WTC11 (cell line): ENCODE data around the gene SLC26A3. TPM values are rescaled to one million over a fixed set of nuclear protein-coding genes. Genes with fewer than 3 reads are reported as not detected.
A peak's percentile ranks its signal among the peaks of the same experiment; 100 is the strongest.

Experiments
- ATAC-seq: fragments of 200-7000 bp; cut with Tn5 transposase; 2 replicates; pipeline ENCODE4 v1.10.0; 2021; ENCODE audit warnings: mild to moderate bottlenecking, moderate library complexity
- CTCF ChIA-PET: fragments of 300-600 bp; sonication (Branson Sonifier 250); formaldehyde crosslinking; loops from one replicate; lab custom pipeline; 2021; ENCODE audit warnings: antibody characterized with exemption; lab: Charles Lee
- POLR2A ChIA-PET: fragments of 350-600 bp; sonication (Branson Sonifier 250); formaldehyde crosslinking; loops from one replicate; lab custom pipeline; 2021; ENCODE audit warnings: antibody characterized with exemption; lab: Charles Lee
- DNase-seq: peaks from one replicate; pipeline ENCODE4 v3.0.0; 2021; ENCODE audit warnings: low spot score
- H3K27ac Mint-ChIP-seq: 2 replicates; pipeline ENCODE4 v1.8.0; 2021; ENCODE audit warnings: mixed read lengths
- H3K27me3 Mint-ChIP-seq: 2 replicates; pipeline ENCODE4 v1.8.0; 2021; ENCODE audit warnings: low read depth, mild to moderate bottlenecking, moderate library complexity, mixed read lengths
- H3K36me3 Mint-ChIP-seq: 2 replicates; pipeline ENCODE4 v1.8.0; 2021; ENCODE audit warnings: mixed read lengths
- H3K4me1 Mint-ChIP-seq: 2 replicates; pipeline ENCODE4 v1.8.0; 2022; ENCODE audit warnings: mixed read lengths
- H3K4me3 Mint-ChIP-seq: 2 replicates; pipeline ENCODE4 v1.8.0; 2021; ENCODE audit warnings: mild to moderate bottlenecking, moderate library complexity, mixed read lengths
- H3K9me3 Mint-ChIP-seq: 2 replicates; pipeline ENCODE4 v1.8.0; 2021; ENCODE audit warnings: mixed read lengths
- ATF1 ChIP-seq: sonication (generic); formaldehyde crosslinking; IDR thresholded peaks from 2 replicates; pipeline ENCODE4 v1.8.1; 2023; ENCODE audit warnings: mild to moderate bottlenecking, moderate library complexity, missing genetic modification reagents
- CREB1 ChIP-seq: sonication (generic); formaldehyde crosslinking; IDR thresholded peaks from 2 replicates; pipeline ENCODE4 v1.8.0; 2023; ENCODE audit warnings: mild to moderate bottlenecking, missing genetic modification reagents
- FOXK1 ChIP-seq: sonication (generic); formaldehyde crosslinking; IDR thresholded peaks from 2 replicates; pipeline ENCODE4 v1.8.0; 2022; ENCODE audit warnings: mild to moderate bottlenecking, moderate library complexity, missing genetic modification reagents
- IRF2 ChIP-seq: sonication (generic); formaldehyde crosslinking; IDR thresholded peaks from 2 replicates; pipeline ENCODE4 v1.8.0; 2022; ENCODE audit warnings: low read depth, missing genetic modification reagents, borderline replicate concordance
- MXD4 ChIP-seq: fragments of 250-450 bp; sonication (Bioruptor Pico); IDR thresholded peaks from 2 replicates; pipeline ENCODE4 v1.8.0; 2021; ENCODE audit warnings: mild to moderate bottlenecking, moderate library complexity, borderline replicate concordance
- MYBL2 ChIP-seq: sonication (generic); formaldehyde crosslinking; IDR thresholded peaks from 2 replicates; pipeline ENCODE4 v1.8.1; 2023; ENCODE audit warnings: mild to moderate bottlenecking, moderate library complexity, missing genetic modification reagents
- NFATC4 ChIP-seq: fragments of 250-450 bp; sonication (Bioruptor Pico); IDR thresholded peaks from 2 replicates; pipeline ENCODE4 v1.9.0; 2021; ENCODE audit warnings: mild to moderate bottlenecking
- NFYB ChIP-seq: sonication (generic); formaldehyde crosslinking; conservative IDR thresholded peaks from 2 replicates; pipeline ENCODE4 v1.8.0; 2022; ENCODE audit warnings: low read depth, missing genetic modification reagents
- PRRX2 ChIP-seq: fragments of 250-450 bp; sonication (Bioruptor Pico); IDR thresholded peaks from 2 replicates; pipeline ENCODE4 v1.8.0; 2021; ENCODE audit warnings: mild to moderate bottlenecking
- RELA ChIP-seq: sonication (generic); formaldehyde crosslinking; IDR thresholded peaks from 2 replicates; pipeline ENCODE4 v1.8.1; 2022; ENCODE audit warnings: missing genetic modification reagents, mild to moderate bottlenecking, borderline replicate concordance
- RORB ChIP-seq: fragments of 250-450 bp; sonication (Bioruptor Pico); IDR thresholded peaks from 2 replicates; pipeline ENCODE4 v1.9.0; 2021; ENCODE audit warnings: mild to moderate bottlenecking
- SP1 ChIP-seq: sonication (generic); formaldehyde crosslinking; conservative IDR thresholded peaks from 2 replicates; pipeline ENCODE4 v1.8.1; 2022; ENCODE audit warnings: missing genetic modification reagents
- TEAD1 ChIP-seq: sonication (generic); formaldehyde crosslinking; IDR thresholded peaks from 2 replicates; pipeline ENCODE4 v1.8.0; 2022; ENCODE audit warnings: mild to moderate bottlenecking, missing genetic modification reagents
- ZNF121 ChIP-seq: sonication (generic); formaldehyde crosslinking; IDR thresholded peaks from 2 replicates; pipeline ENCODE4 v1.8.0; 2023; ENCODE audit warnings: missing genetic modification reagents
- ZNF138 ChIP-seq: sonication (generic); formaldehyde crosslinking; conservative IDR thresholded peaks from 2 replicates; pipeline ENCODE4 v1.8.1; 2022; ENCODE audit warnings: mild to moderate bottlenecking, moderate library complexity, missing genetic modification reagents
- ZNF671 ChIP-seq: fragments of 250-450 bp; sonication (Bioruptor Pico); IDR thresholded peaks from 2 replicates; pipeline ENCODE4 v1.8.0; 2021; ENCODE audit warnings: mild to moderate bottlenecking
- total RNA-seq: library from RNA; stranded (reverse); gene quantifications from 3 replicates; pipeline ENCODE4 v1.2.3, GENCODE V29; 2021
- TF ChIP-seq, protein P1 (sequence below): sonication (generic); formaldehyde crosslinking; IDR thresholded peaks from 2 replicates; pipeline ENCODE4 v1.8.0; 2022; ENCODE audit warnings: mild to moderate bottlenecking, missing genetic modification reagents
- TF ChIP-seq, protein P2 (sequence below): sonication (generic); formaldehyde crosslinking; IDR thresholded peaks from 2 replicates; pipeline ENCODE4 v1.8.0; 2022; ENCODE audit warnings: missing genetic modification reagents
- TF ChIP-seq, protein P3 (sequence below): fragments of 250-450 bp; sonication (Bioruptor Pico); IDR thresholded peaks from 2 replicates; pipeline ENCODE4 v1.9.0; 2021; ENCODE audit warnings: mild to moderate bottlenecking, borderline replicate concordance
- TF ChIP-seq, protein P4 (sequence below): fragments of 200-600 bp; IDR thresholded peaks from 2 replicates; pipeline ENCODE4 v1.8.0; 2022; ENCODE audit warnings: antibody characterized with exemption
- TF ChIP-seq, protein P5 (sequence below): fragments of 250-450 bp; sonication (Bioruptor Pico); IDR thresholded peaks from 2 replicates; pipeline ENCODE4 v1.9.0; 2021; ENCODE audit warnings: moderate library complexity, mild to moderate bottlenecking, inconsistent platforms, borderline replicate concordance

The SLC26A3 gene
- total RNA-seq, 1 experiment from 2014 or later, result 0.28 TPM

DNA sequence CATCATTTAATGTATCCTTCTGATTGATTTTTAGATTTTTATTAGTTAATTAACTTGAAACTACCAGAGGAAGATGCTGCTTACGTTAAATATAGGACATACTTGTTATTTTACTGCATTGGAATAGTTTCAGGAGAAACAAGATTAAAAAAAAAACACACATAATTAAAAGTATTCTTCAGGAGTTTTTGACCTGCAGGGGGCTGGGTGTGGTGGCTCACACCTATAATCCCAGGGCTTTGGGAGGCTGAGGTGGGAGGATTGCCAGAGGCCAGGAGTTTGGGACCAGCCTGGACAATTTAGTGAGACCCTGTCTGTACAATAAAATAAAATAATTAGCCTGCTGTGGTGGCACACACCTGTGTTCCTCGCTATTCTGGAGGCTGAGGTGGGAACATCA lies 48.4 kb downstream of the SLC26A3 start (continued):
- TF ChIP-seq, protein P1, sequence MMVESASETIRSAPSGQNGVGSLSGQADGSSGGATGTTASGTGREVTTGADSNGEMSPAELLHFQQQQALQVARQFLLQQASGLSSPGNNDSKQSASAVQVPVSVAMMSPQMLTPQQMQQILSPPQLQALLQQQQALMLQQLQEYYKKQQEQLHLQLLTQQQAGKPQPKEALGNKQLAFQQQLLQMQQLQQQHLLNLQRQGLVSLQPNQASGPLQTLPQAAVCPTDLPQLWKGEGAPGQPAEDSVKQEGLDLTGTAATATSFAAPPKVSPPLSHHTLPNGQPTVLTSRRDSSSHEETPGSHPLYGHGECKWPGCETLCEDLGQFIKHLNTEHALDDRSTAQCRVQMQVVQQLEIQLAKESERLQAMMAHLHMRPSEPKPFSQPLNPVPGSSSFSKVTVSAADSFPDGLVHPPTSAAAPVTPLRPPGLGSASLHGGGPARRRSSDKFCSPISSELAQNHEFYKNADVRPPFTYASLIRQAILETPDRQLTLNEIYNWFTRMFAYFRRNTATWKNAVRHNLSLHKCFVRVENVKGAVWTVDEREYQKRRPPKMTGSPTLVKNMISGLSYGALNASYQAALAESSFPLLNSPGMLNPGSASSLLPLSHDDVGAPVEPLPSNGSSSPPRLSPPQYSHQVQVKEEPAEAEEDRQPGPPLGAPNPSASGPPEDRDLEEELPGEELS, result no peak
- no peak for TF ChIP-seq CREB1 (CRISPR knock-in tag)
- TF ChIP-seq PRRX2, result no peak
- no peak for TF ChIP-seq TEAD1 (CRISPR knock-in tag)
- TF ChIP-seq, protein P2, sequence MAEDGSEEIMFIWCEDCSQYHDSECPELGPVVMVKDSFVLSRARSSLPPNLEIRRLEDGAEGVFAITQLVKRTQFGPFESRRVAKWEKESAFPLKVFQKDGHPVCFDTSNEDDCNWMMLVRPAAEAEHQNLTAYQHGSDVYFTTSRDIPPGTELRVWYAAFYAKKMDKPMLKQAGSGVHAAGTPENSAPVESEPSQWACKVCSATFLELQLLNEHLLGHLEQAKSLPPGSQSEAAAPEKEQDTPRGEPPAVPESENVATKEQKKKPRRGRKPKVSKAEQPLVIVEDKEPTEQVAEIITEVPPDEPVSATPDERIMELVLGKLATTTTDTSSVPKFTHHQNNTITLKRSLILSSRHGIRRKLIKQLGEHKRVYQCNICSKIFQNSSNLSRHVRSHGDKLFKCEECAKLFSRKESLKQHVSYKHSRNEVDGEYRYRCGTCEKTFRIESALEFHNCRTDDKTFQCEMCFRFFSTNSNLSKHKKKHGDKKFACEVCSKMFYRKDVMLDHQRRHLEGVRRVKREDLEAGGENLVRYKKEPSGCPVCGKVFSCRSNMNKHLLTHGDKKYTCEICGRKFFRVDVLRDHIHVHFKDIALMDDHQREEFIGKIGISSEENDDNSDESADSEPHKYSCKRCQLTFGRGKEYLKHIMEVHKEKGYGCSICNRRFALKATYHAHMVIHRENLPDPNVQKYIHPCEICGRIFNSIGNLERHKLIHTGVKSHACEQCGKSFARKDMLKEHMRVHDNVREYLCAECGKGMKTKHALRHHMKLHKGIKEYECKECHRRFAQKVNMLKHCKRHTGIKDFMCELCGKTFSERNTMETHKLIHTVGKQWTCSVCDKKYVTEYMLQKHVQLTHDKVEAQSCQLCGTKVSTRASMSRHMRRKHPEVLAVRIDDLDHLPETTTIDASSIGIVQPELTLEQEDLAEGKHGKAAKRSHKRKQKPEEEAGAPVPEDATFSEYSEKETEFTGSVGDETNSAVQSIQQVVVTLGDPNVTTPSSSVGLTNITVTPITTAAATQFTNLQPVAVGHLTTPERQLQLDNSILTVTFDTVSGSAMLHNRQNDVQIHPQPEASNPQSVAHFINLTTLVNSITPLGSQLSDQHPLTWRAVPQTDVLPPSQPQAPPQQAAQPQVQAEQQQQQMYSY, result no peak
- no peak for TF ChIP-seq NFATC4 (CRISPR knock-in tag)
- TF ChIP-seq RORB, result no peak
- no peak for TF ChIP-seq RELA (CRISPR knock-in tag)
- TF ChIP-seq ATF1 (CRISPR knock-in tag), result no peak
- no peak for TF ChIP-seq MYBL2 (CRISPR knock-in tag)

DNA sequence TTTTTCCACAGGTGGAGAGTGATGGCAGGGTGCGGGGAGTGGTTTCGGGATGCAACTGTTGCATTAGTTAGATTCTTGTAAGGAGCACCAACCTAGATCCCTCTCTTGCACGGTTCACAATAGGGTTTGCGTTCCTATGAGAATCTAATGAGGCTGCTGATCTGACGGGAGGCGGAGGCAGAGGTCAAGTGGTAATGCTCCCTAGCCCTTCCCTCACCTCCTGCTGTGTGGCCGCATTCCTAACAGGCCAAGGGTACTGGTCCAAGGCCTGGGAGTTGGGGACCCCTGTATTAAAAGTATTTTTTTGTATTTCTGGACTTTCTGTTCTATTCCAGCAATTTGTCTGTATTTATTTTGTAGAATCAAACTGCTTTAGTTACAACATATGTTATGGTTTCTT lies 51.9 kb downstream of the SLC26A3 start:
- Mint-ChIP-seq H3K36me3 (peaks cover 44% of the 10 kb centered on the region), H3K4me3 (no peak overlapping the region), H3K27ac (no peak overlapping the region), H3K27me3 (no peaks in the 10 kb centered on the region), H3K9me3 (no peaks in the 10 kb centered on the region), H3K4me1 (no peaks in the 10 kb centered on the region)
- ChIA-PET CTCF (no interaction called here), POLR2A (no interaction called here)
- ATAC-seq (peak; percentile 60), DNase-seq (peak; percentile 34)
- TF ChIP-seq, protein P3, sequence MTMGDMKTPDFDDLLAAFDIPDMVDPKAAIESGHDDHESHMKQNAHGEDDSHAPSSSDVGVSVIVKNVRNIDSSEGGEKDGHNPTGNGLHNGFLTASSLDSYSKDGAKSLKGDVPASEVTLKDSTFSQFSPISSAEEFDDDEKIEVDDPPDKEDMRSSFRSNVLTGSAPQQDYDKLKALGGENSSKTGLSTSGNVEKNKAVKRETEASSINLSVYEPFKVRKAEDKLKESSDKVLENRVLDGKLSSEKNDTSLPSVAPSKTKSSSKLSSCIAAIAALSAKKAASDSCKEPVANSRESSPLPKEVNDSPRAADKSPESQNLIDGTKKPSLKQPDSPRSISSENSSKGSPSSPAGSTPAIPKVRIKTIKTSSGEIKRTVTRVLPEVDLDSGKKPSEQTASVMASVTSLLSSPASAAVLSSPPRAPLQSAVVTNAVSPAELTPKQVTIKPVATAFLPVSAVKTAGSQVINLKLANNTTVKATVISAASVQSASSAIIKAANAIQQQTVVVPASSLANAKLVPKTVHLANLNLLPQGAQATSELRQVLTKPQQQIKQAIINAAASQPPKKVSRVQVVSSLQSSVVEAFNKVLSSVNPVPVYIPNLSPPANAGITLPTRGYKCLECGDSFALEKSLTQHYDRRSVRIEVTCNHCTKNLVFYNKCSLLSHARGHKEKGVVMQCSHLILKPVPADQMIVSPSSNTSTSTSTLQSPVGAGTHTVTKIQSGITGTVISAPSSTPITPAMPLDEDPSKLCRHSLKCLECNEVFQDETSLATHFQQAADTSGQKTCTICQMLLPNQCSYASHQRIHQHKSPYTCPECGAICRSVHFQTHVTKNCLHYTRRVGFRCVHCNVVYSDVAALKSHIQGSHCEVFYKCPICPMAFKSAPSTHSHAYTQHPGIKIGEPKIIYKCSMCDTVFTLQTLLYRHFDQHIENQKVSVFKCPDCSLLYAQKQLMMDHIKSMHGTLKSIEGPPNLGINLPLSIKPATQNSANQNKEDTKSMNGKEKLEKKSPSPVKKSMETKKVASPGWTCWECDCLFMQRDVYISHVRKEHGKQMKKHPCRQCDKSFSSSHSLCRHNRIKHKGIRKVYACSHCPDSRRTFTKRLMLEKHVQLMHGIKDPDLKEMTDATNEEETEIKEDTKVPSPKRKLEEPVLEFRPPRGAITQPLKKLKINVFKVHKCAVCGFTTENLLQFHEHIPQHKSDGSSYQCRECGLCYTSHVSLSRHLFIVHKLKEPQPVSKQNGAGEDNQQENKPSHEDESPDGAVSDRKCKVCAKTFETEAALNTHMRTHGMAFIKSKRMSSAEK (CRISPR knock-in tag), result no peak
- TF ChIP-seq SP1 (CRISPR knock-in tag) (no peak), MXD4 (CRISPR knock-in tag) (no peak), FOXK1 (CRISPR knock-in tag) (no peak), NFYB (no peak), ZNF671 (CRISPR knock-in tag) (no peak), ZNF138 (no peak), IRF2 (CRISPR knock-in tag) (no peak), ZNF121 (CRISPR knock-in tag) (no peak)
- TF ChIP-seq, protein P2, result no peak
- TF ChIP-seq, protein P4, sequence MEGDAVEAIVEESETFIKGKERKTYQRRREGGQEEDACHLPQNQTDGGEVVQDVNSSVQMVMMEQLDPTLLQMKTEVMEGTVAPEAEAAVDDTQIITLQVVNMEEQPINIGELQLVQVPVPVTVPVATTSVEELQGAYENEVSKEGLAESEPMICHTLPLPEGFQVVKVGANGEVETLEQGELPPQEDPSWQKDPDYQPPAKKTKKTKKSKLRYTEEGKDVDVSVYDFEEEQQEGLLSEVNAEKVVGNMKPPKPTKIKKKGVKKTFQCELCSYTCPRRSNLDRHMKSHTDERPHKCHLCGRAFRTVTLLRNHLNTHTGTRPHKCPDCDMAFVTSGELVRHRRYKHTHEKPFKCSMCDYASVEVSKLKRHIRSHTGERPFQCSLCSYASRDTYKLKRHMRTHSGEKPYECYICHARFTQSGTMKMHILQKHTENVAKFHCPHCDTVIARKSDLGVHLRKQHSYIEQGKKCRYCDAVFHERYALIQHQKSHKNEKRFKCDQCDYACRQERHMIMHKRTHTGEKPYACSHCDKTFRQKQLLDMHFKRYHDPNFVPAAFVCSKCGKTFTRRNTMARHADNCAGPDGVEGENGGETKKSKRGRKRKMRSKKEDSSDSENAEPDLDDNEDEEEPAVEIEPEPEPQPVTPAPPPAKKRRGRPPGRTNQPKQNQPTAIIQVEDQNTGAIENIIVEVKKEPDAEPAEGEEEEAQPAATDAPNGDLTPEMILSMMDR, result no peak
- TF ChIP-seq, protein P5, sequence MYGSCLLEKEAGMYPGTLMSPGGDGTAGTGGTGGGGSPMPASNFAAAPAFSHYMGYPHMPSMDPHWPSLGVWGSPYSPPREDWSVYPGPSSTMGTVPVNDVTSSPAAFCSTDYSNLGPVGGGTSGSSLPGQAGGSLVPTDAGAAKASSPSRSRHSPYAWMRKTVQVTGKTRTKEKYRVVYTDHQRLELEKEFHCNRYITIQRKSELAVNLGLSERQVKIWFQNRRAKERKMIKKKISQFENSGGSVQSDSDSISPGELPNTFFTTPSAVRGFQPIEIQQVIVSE (CRISPR knock-in tag), result no peak
